ENCODE measurements around the gene GDE1. TPM values are rescaled to one million over a fixed set of nuclear protein-coding genes. Genes with fewer than 3 reads are reported as not detected.

The GDE1 gene
- total and polyA plus RNA-seq, 9 of the 15 experiments (the other 6 are each of a cell fraction or from before 2014, with no cell fraction given), result 18.8 to 40.5 (median 22.3) TPM

DNA sequence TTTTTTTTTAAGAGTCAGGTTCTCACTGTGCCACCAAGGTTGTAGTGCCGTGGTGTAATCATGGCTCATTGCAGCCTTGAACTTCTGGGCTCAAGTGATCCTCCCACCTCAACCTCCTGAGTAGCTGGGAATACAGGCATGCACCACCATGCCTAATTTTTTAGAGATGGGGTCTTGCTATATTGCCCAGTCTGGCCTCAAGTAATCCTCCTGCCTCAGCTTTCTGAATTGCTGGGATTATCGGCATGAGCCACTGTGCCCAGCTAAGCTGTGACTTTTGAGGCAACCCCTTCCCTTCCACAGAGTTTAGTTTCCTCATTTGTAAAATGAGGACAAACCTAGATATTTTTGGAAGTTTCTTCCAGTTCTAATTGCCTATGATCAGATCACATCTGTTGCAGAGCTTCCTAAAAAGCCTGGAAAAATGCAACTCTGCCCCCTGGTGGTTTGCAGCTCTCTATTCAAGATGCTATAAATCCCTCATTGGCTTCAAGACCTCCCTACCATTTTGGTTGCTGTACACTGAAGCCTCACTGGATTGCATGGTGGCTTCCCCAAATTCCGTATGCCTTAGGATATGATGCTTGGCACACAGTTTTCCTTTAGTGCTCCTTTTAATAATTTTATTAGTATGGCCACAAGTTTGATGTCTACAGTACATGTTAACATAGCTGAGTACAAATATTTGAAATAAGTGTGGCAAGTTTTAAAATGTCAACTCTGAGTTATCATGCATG lies 19.3 kb downstream of the GDE1 start (continued):
- no peak for TF ChIP-seq NCOA2 (IDR thresholded peaks at IDR 0.05; ENCODE audit: partially characterized antibody in 2 of 2)
- no peak for TF ChIP-seq MTF1 (CRISPR knock-in tag; IDR thresholded peaks at IDR 0.05; ENCODE audit: borderline replicate concordance)
- TF ChIP-seq, protein P1, sequence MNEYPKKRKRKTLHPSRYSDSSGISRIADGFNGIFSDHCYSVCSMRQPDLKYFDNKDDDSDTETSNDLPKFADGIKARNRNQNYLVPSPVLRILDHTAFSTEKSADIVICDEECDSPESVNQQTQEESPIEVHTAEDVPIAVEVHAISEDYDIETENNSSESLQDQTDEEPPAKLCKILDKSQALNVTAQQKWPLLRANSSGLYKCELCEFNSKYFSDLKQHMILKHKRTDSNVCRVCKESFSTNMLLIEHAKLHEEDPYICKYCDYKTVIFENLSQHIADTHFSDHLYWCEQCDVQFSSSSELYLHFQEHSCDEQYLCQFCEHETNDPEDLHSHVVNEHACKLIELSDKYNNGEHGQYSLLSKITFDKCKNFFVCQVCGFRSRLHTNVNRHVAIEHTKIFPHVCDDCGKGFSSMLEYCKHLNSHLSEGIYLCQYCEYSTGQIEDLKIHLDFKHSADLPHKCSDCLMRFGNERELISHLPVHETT (CRISPR knock-in tag; conservative IDR thresholded peaks at IDR 0.05 in 1 of 2, IDR thresholded peaks at IDR 0.05 in 1 of 2), result no peak
- no peak for TF ChIP-seq SREBF2 (CRISPR knock-in tag; IDR thresholded peaks at IDR 0.05)
- no peak for TF ChIP-seq ZNF696 (CRISPR knock-in tag; conservative IDR thresholded peaks at IDR 0.05)
- TF ChIP-seq GATAD2A (IDR thresholded peaks at IDR 0.05), result no peak
- TF ChIP-seq MAFK (IDR thresholded peaks at IDR 0.05; ENCODE audit: low read length), result no peak
- TF ChIP-seq POLR2G (IDR thresholded peaks at IDR 0.05; ENCODE audit: low read depth, low read length), result no peak
- TF ChIP-seq, protein P2, sequence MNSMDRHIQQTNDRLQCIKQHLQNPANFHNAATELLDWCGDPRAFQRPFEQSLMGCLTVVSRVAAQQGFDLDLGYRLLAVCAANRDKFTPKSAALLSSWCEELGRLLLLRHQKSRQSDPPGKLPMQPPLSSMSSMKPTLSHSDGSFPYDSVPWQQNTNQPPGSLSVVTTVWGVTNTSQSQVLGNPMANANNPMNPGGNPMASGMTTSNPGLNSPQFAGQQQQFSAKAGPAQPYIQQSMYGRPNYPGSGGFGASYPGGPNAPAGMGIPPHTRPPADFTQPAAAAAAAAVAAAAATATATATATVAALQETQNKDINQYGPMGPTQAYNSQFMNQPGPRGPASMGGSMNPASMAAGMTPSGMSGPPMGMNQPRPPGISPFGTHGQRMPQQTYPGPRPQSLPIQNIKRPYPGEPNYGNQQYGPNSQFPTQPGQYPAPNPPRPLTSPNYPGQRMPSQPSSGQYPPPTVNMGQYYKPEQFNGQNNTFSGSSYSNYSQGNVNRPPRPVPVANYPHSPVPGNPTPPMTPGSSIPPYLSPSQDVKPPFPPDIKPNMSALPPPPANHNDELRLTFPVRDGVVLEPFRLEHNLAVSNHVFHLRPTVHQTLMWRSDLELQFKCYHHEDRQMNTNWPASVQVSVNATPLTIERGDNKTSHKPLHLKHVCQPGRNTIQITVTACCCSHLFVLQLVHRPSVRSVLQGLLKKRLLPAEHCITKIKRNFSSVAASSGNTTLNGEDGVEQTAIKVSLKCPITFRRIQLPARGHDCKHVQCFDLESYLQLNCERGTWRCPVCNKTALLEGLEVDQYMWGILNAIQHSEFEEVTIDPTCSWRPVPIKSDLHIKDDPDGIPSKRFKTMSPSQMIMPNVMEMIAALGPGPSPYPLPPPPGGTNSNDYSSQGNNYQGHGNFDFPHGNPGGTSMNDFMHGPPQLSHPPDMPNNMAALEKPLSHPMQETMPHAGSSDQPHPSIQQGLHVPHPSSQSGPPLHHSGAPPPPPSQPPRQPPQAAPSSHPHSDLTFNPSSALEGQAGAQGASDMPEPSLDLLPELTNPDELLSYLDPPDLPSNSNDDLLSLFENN (IDR thresholded peaks at IDR 0.05; ENCODE audit: low read depth in 2 of 2, low read length in 2 of 2), result no peak
- TF ChIP-seq RB1 (IDR thresholded peaks at IDR 0.05; ENCODE audit: low read depth), result peak; percentile 51; the same call in 1 of the 2 replicates
- no peak for TF ChIP-seq ETV5 (CRISPR knock-in tag; IDR thresholded peaks at IDR 0.05; ENCODE audit: low read depth)
- TF ChIP-seq, protein P3, sequence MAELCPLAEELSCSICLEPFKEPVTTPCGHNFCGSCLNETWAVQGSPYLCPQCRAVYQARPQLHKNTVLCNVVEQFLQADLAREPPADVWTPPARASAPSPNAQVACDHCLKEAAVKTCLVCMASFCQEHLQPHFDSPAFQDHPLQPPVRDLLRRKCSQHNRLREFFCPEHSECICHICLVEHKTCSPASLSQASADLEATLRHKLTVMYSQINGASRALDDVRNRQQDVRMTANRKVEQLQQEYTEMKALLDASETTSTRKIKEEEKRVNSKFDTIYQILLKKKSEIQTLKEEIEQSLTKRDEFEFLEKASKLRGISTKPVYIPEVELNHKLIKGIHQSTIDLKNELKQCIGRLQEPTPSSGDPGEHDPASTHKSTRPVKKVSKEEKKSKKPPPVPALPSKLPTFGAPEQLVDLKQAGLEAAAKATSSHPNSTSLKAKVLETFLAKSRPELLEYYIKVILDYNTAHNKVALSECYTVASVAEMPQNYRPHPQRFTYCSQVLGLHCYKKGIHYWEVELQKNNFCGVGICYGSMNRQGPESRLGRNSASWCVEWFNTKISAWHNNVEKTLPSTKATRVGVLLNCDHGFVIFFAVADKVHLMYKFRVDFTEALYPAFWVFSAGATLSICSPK (IDR thresholded peaks at IDR 0.05; ENCODE audit: borderline replicate concordance), result no peak
- TF ChIP-seq CCNT2 (IDR thresholded peaks at IDR 0.05; ENCODE audit: borderline replicate concordance, extremely low read depth, insufficient read length, low read depth, low read length), result no peak
- TF ChIP-seq ZNF121 (CRISPR knock-in tag; conservative IDR thresholded peaks at IDR 0.05), result peak; percentile 100
- TF ChIP-seq LCOR (CRISPR knock-in tag; IDR thresholded peaks at IDR 0.05), result no peak
- no peak for TF ChIP-seq ZBTB17 (CRISPR knock-in tag; IDR thresholded peaks at IDR 0.05)
- TF ChIP-seq RBM17 (IDR thresholded peaks at IDR 0.05; ENCODE audit: borderline replicate concordance, low read depth, low read length), result no peak
- no peak for TF ChIP-seq FOXK2 (conservative IDR thresholded peaks at IDR 0.05 in 1 of 2, IDR thresholded peaks at IDR 0.05 in 1 of 2; ENCODE audit: low read depth in 2 of 2)
- TF ChIP-seq MYC (IDR thresholded peaks at IDR 0.05; ENCODE audit: low read depth, low read length), result no peak
- no peak for TF ChIP-seq MYC (CRISPR knock-in tag; IDR thresholded peaks at IDR 0.05; ENCODE audit: borderline replicate concordance, low read depth)
